Measurements from ENCODE around the gene IBA57.
A peak's percentile ranks its signal among the peaks of the same experiment; 100 is the strongest.

Gene IBA57

GRCh38 chr1:228139406-228139930, 26.1 kb upstream of the IBA57 start:
- H3K36me3 ChIP-seq, result peaks cover 3% of the 10 kb centered on the region; the same call in 1 of the 2 replicates
- peak overlapping the region; percentile 65 for H3K4me3 ChIP-seq (ENCODE audit: low read depth, low read length)
- H3K27me3 ChIP-seq, result peaks cover 18% of the 10 kb centered on the region
- peaks cover 6% of the 10 kb centered on the region; the same call in 1 of the 2 replicates for H3K4me1 ChIP-seq
- no peaks in the 10 kb centered on the region for H3K9me3 ChIP-seq
- no peak for TF ChIP-seq CTCF (IDR thresholded peaks at IDR 0.05; ENCODE audit: low read depth, low read length)
- DNase-seq, result no peak

- Histone ChIP-seq H3K9me3 (no peaks in the 10 kb centered on the region), H3K27me3 (peaks cover 12% of the 10 kb centered on the region), H3K4me1 (peaks cover 6% of the 10 kb centered on the region; the same call in 1 of the 2 replicates), H3K36me3 (peaks cover 3% of the 10 kb centered on the region; the same call in 1 of the 2 replicates), H3K4me3 (ENCODE audit: low read depth, low read length) (peak within 1 kb of the TSS; percentile 95)
- DNase-seq, result peak; percentile 100
- TF ChIP-seq CTCF (IDR thresholded peaks at IDR 0.05; ENCODE audit: low read depth, low read length), result no peak
Observed at GRCh38 chr1:228139931-228140723, 25.5 kb upstream of the IBA57 start, which contains the start of gene GUK1. TSS of gene GUK1 (plus strand) at chr1:228140279. CDS start at chr1:228140303, 24 bp downstream.

- Histone ChIP-seq H3K9me3 (no peaks in the 10 kb centered on the region), H3K4me3 (ENCODE audit: low read depth, low read length) (peak overlapping the region; percentile 95), H3K27me3 (peaks cover 5% of the 10 kb centered on the region), H3K36me3 (peaks cover 3% of the 10 kb centered on the region; the same call in 1 of the 2 replicates), H3K4me1 (peaks cover 6% of the 10 kb centered on the region; the same call in 1 of the 2 replicates)
- DNase-seq, result peak; percentile 6
- no peak for TF ChIP-seq CTCF (IDR thresholded peaks at IDR 0.05; ENCODE audit: low read depth, low read length)
Observed at GRCh38 chr1:228140724-228141225, 24.8 kb upstream of the IBA57 start.

- Histone ChIP-seq H3K4me3 (ENCODE audit: low read depth, low read length) (peak overlapping the region; percentile 95), H3K9me3 (no peaks in the 10 kb centered on the region), H3K36me3 (peaks cover 3% of the 10 kb centered on the region; the same call in 1 of the 2 replicates), H3K4me1 (peaks cover 6% of the 10 kb centered on the region; the same call in 1 of the 2 replicates), H3K27me3 (no peaks in the 10 kb centered on the region; the same call in 1 of the 2 replicates)
- DNase-seq, result peak; percentile 87
- no peak for TF ChIP-seq CTCF (IDR thresholded peaks at IDR 0.05; ENCODE audit: low read depth, low read length)
Observed at GRCh38 chr1:228141226-228142044, 24.2 kb upstream of the IBA57 start.

- H3K9me3 ChIP-seq, result no peaks in the 10 kb centered on the region
- peak overlapping the region; percentile 95 for H3K4me3 ChIP-seq (ENCODE audit: low read depth, low read length)
- peaks cover 6% of the 10 kb centered on the region; the same call in 1 of the 2 replicates for H3K4me1 ChIP-seq
- TF ChIP-seq CTCF (IDR thresholded peaks at IDR 0.05; ENCODE audit: low read depth, low read length), result no peak
- H3K27me3 ChIP-seq, result no peaks in the 10 kb centered on the region
- H3K36me3 ChIP-seq, result peaks cover 6% of the 10 kb centered on the region
- DNase-seq, result peak; percentile 8
Observed at GRCh38 chr1:228142155-228142691, 23.4 kb upstream of the IBA57 start.
